ENCODE data around the gene GRID2IP. TPM values are rescaled to one million over a fixed set of nuclear protein-coding genes. Genes with fewer than 3 reads are reported as not detected.

GRID2IP gene
- total and polyA plus RNA-seq, 2 of the 8 experiments (the other 6 are each of a cell fraction or from before 2014, with no cell fraction given): 0.80 to 1.3 TPM

- Histone ChIP-seq H4K91ac (replicated peaks; ENCODE audit: insufficient read length, low read length) (no peak overlapping the region), H2BK5ac (ENCODE audit: low read depth, low read length) (no peak overlapping the region), H2BK20ac (ENCODE audit: low read length) (no peak overlapping the region), H3K23me2 (ENCODE audit: low read depth, low read length) (no peaks in the 10 kb centered on the region), H3K4me1 (replicated peaks in 1 of 4; ENCODE audit: control insufficient read depth in 3 of 4, insufficient read depth in 4 of 4, low read length in 3 of 4) (no peaks in the 10 kb centered on the region), H2AFZ (ENCODE audit: low read length) (peak overlapping the region; percentile 80), H2AK5ac (ENCODE audit: low read depth, low read length) (no peak overlapping the region), H3K79me2 (ENCODE audit: control insufficient read depth in 1 of 2, insufficient read depth in 2 of 2, low read length in 2 of 2) (no peaks in the 10 kb centered on the region), H2BK120ac (replicated peaks; ENCODE audit: low read depth, low read length) (no peak overlapping the region), H3K27ac (ENCODE audit: low read depth, low read length) (no peak overlapping the region), H3K14ac (ENCODE audit: insufficient read length) (no peak overlapping the region), H3K9me3 (ENCODE audit: insufficient read depth in 2 of 2, low read depth in 1 of 2, low read length in 1 of 2) (no peaks in the 10 kb centered on the region), H3K18ac (ENCODE audit: extremely low read depth, low read length) (no peak overlapping the region; the same call in 1 of the 2 replicates), H3K4me3 (ENCODE audit: extremely low read depth in 1 of 4, insufficient read depth in 2 of 4, low read depth in 3 of 4, low read length in 4 of 4) (no peak overlapping the region), H3K23ac (ENCODE audit: insufficient read length) (no peak overlapping the region), H4K5ac (ENCODE audit: insufficient read length, low read depth, low read length) (no peak overlapping the region), H3K9ac (replicated peaks in 1 of 4; ENCODE audit: extremely low read depth in 1 of 4, low read depth in 3 of 4, low read length in 3 of 4) (no peak overlapping the region), H3K4me2 (ENCODE audit: insufficient read depth in 1 of 2, low read depth in 2 of 2, low read length in 2 of 2) (no peak overlapping the region), H3K79me1 (ENCODE audit: low read depth, low read length) (no peaks in the 10 kb centered on the region), H4K8ac (ENCODE audit: extremely low read depth, insufficient read depth, low read length) (no peak overlapping the region), H3K56ac (replicated peaks; ENCODE audit: insufficient read length, low read depth, low read length) (no peak overlapping the region), H2BK15ac (ENCODE audit: low read length) (no peak overlapping the region), H3K36me3 (ENCODE audit: control insufficient read depth in 2 of 4, insufficient read depth in 4 of 4, low read length in 3 of 4) (no peaks in the 10 kb centered on the region), H3K27me3 (replicated peaks in 1 of 4; ENCODE audit: control insufficient read depth in 3 of 4, extremely low read depth in 1 of 4, insufficient read depth in 3 of 4, low read length in 3 of 4) (no peaks in the 10 kb centered on the region; a peak in 1 of 7 replicates), H4K20me1 (replicated peaks in 1 of 2; ENCODE audit: control insufficient read depth in 1 of 2, insufficient read depth in 2 of 2, low read length in 2 of 2) (no peaks in the 10 kb centered on the region), H2BK12ac (ENCODE audit: low read depth, low read length) (no peak overlapping the region), H3K4ac (replicated peaks; ENCODE audit: insufficient read length, low read depth, low read length) (no peak overlapping the region)
- ChIA-PET CTCF (ENCODE audit: partially characterized antibody) (interaction anchor here (1.1 to 4.4 kb wide), 7 partner anchors 10 to 44 kb away, joined by 3 to 15 read pairs (median 5); partner anchors contain the start of genes INTS15 and ZDHHC4), POLR2A (ENCODE audit: partially characterized antibody) (interaction anchor here (0.9 to 1.0 kb wide), 2 partner anchors 16 to 74 kb away, joined by 3 to 4 read pairs; no protein-coding TSS in a partner anchor)
- TF ChIP-seq TBP (IDR thresholded peaks at IDR 0.05; ENCODE audit: low read depth, low read length) (no peak), CHD2 (IDR thresholded peaks at IDR 0.05; ENCODE audit: low read length) (no peak), SIX5 (IDR thresholded peaks at IDR 0.05; ENCODE audit: low read depth, low read length) (peak; percentile 59), EP300 (IDR thresholded peaks at IDR 0.05; ENCODE audit: borderline replicate concordance in 1 of 2, low read depth in 2 of 2, low read length in 2 of 2) (no peak), SUZ12 (IDR thresholded peaks at IDR 0.05; ENCODE audit: low read length) (no peak), JUN (IDR thresholded peaks at IDR 0.05; ENCODE audit: low read depth, low read length) (no peak)
- TF ChIP-seq, protein P1, sequence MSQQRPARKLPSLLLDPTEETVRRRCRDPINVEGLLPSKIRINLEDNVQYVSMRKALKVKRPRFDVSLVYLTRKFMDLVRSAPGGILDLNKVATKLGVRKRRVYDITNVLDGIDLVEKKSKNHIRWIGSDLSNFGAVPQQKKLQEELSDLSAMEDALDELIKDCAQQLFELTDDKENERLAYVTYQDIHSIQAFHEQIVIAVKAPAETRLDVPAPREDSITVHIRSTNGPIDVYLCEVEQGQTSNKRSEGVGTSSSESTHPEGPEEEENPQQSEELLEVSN (IDR thresholded peaks at IDR 0.05): no peak
- peak in 1 of 2 experiments; percentile 52 for DNase-seq (ENCODE audit: low read depth in 1 of 2, low spot score in 2 of 2)
- peak; percentile 95 for FAIRE-seq
- 79% methylated on average over 8 of the region's 12 CpGs; no CpG with 5 or more reads in 1 of the 2 experiments for WGBS, 2 experiments (ENCODE audit: extremely low coverage in 1 of 2, insufficient coverage in 1 of 2, insufficient read length in 1 of 2, insufficient replicate concordance in 2 of 2, low coverage in 1 of 2, low lambda C conversion rate in 2 of 2, missing lambda C conversion rate in 1 of 2)
Measured at GRCh38 chr7:6546498-6547251, 4.6 kb downstream of the GRID2IP start.
